NCI-H82 (cell line): ENCODE measurements around the gene ROCK2.
"Not testable (repeated sequence)": the region's sequence is repeated elsewhere in the genome, so short reads cannot be mapped to it uniquely, and the experiment has no call there.

Experiments
- DNase-seq: peaks from one replicate; lab custom pipeline; 2025; lab: John Stamatoyannopoulos, UW

Gene ROCK2

DNA sequence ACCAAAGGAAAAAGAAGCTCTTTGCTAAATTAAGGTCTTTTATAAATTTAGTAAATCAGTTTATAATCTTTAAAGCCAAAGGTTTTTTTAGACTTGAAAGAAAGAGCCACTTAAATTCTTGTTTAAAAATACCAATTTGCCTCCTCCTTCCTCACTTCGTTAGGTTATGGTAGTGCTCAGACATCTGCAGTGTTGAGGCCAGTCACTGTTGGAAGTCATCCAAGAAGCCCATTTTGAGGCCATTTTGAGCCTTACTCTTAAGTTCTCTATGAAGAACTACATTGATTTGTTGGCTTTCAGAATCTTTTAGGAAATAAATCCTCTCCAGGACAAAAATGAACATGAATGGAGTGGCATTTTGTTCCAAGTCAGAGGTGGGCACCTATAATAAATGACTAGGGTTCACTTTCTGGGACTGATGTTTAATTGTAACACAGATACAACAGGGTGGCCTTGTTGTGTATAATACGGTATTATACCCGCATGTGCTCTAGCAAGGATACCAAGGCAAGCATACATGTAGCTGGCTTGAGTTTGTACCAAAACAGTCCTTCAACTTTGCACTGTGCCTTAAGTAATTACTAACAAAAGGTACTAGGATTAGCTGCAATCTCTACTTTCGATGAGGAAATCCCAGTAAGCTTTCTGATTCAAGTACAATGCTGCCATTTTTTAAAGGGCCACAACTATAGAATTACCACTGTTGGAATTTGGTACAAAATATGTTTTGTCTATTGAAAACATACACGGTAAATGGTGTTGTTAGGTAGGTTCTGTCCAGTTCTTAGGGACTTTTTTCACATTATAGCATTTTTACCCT, 166.4 kb downstream of the ROCK2 start:
- no peak for DNase-seq

DNA sequence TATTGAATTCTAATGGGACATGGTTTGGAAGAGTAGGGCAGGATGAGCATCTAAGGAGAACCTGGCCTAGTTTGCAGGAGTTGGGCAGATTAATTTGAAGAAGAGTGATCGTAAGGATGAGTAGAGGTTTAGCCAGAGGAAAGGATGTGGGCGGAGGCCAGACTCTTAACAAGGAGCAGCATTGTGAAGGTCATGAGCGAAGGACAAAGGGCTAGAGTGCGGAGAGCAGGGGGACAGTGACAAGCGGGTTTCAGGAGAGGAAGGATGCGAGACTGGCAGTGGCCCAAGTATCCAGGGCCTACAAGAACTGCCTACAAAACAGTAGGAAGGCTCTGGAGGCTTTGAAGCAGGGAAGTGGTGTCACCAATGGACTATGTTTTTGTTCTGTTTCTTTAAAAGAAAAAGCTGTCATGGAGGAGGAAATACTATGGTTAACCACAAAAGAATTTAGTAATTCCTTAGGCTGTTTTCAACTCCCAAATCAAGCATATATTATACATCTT, 169.1 kb downstream of the ROCK2 start:
- no peak for DNase-seq

DNA sequence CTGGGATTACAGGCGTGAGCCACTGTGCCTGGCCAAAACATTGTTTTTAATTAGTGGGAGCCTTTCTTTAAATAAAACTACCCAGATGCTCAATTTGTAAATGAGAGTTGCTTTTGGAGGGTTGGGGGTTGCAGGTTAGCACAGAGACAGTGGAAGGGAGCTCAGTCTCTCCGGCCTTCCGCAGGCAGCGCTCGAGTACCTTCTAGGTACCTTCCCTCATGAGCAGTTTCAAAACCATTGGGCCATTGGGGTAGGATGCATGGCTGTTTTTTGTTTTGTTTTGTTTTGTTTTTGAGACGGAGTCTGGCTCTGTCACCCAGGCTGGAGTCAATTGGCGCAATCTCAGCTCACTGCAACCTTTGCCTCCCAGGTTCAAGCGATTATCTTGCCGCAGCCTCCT, 170.2 kb downstream of the ROCK2 start:
- no peak for DNase-seq

DNA sequence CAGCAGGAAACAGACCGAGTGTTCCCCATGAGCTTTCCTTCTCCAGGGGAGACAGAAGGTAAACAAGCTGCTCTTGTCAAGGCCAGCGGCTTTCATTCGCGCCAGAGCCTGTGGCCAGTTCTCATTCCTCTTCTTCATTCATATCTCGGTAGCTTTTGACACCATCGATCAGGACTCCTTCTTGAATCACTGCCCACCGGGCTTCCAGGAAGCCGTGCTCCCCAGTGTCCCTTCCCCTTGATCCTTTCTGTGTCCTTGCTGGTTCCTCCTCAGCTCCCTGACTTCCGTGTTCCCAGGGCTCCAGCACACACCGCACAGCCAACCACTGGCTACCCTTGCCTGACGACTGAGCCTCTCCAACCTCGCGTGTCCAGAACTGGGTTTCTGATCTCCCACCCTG, 175.1 kb downstream of the ROCK2 start:
- DNase-seq, result no peak

DNA sequence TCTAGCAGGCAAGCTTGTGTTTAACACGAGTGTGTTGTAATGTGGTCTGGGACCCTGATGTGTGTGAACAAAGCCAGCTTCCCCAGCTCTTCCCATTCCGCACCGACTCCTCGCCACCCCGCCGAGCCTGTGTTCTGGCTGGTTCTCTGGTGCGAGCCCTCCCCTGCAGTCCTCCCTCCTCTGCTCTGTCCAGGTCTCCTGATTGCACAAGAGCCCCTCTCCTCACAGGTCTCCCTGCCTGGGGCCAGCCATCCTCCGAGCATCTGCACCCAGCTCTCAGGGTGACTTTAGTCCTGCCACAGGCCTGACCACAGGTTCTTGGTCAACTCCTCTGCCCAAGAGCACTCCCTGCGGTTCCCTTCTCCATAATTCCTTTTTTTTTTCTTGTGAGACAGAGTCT, 175.9 kb downstream of the ROCK2 start:
- no peak for DNase-seq

DNA sequence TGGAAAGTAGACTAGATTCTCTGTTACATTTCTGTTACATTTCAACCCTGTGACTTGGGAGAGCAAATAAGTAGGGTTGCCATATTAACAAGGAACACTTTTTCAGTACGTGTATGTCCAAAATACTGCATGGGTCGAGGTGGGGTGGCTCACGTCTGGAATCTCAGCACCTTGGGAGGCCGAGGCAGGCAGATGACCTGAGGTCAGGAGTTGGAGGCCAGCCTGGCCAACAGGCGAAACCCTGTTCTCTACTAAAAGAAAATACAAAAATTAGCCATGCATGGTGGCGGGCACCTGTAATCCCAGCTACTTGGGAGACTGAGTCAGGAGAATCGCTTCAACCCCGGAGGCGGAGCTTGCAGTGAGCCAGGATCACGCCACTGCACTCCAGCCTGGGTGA, 178.0 kb downstream of the ROCK2 start:
- no peak for DNase-seq

DNA sequence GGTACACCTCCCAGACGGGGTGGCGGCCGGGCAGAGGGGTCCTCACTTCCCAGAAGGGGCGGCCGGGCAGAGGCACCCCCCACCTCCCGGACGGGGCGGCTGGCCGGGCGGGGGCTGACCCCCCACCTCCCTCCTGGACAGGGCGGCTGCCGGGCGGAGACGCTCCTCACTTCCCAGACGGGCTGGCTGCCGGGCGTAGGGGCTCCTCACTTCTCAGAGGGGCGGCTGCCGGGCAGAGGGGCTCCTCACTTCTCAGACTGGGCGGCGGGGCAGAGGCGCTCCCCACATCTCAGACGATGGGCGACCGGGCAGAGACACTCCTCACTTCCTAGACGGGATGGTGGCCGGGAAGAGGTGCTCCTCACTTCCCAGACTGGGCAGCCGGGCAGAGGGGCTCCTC, 179.4 kb downstream of the ROCK2 start:
- not testable (repeated sequence) for DNase-seq

DNA sequence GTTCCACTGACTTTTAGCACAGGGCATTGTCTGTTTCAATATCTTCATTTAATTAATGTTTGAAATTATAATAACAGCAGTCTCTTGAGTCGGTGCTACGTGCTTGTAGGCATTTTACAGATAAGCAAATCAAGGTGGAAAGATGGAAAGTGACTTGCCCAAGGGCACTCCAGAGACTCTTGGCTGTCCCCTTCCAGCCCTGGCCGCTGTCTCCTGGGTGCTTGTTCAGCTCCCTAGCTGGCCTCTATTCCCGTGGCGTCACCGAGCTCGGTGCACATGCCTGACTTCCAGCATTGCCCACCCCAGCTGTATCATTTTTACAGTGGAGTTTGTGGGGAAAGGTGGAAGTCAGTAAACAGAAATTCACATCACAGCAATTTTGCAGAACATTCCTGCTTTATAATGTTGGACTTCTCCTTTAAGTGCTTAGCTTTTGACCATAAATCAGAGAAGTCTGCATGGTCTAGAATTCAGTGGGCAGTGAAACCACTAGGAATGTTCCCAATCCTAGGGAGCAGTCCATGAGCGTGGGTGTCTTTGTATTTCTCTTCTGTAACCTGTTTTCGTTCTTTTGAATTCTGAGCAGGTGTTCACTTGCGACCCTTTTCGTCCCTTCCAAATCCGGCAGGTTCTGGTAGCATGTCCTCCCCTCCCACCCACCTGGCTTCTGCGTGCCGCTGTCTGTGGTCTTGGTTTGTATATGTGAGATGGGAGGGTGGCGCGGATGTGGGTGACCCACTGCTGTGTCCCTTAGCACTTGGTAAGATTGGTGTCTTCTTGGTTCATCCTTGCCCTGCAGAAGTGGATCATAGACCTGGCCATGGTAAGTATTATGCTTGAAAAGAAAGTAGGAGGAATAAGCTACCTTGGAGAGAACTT, 180.8 kb downstream of the ROCK2 start:
- no peak for DNase-seq

DNA sequence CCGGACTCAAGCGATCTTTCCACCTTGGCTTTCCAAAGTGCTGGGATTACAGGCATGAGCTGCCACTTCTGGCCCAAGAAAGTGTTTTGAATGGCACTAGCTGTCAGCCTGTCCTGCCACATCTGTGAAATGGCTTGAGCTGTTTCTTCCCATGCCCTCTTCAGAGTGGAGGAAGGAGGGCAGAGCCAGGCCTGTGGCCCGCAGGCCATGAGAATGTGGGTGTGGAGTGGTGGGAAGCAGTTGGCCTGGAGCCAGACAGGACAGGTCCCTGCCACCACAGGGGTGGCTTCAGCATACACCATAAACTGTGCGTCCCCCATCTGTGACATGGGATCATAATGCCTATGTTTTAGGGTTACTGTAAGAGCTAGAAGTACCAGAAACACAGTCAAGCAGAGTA, 182.7 kb downstream of the ROCK2 start:
- no peak for DNase-seq

DNA sequence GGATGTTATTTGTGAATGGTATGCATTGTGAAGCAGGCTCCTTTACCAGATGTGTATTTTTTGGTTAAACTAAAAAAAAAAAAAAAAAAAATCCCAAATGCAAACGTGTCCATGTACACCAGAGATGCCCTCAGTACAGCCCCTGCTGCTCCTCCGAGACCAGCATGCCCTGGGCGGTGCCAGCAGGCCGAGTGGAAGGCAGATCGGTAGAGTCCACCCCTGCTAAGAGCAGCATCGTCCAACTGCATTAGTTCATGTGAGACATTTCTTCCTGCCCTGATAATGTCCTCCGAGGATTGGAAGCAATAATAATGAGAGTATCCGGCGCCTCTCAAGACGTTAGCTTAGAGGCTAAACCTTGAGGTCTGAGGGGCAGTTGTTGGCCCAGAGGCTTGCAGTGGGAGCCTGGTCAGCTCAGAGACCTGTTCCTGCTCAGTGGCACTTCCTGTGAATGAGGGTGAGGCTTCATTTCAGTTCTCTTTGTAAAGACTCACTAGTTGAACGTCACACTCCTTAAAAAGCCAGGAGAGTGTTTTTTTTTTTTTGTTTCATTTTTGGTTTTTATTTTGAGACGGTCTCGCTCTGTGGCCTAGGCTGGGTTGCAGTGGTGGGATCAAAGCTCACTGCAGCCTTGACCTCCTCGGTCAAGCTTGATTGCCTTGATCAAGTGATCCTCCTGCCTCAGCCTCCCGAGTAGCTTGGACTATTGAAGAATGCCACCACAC, 183.5 kb downstream of the ROCK2 start:
- no peak for DNase-seq

DNA sequence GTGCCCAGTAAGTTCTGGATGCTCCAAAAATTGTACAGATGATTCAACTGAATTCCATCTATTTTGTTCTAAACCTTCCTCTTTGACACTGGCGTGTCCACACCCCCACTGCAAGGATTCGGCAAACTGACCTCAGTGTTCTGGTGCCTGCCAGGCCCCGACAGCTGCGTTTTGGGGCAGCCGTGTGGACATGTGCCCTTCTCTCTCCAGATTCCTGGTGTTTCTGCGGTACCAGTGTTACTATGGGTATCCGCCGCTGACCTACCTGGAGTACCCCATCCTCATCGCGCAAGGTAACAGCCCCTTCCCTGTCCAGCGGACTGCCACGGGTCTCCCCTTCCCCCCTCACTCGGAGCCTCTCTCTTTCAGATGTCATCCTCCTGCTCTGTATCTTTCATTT, 184.2 kb downstream of the ROCK2 start:
- no peak for DNase-seq

DNA sequence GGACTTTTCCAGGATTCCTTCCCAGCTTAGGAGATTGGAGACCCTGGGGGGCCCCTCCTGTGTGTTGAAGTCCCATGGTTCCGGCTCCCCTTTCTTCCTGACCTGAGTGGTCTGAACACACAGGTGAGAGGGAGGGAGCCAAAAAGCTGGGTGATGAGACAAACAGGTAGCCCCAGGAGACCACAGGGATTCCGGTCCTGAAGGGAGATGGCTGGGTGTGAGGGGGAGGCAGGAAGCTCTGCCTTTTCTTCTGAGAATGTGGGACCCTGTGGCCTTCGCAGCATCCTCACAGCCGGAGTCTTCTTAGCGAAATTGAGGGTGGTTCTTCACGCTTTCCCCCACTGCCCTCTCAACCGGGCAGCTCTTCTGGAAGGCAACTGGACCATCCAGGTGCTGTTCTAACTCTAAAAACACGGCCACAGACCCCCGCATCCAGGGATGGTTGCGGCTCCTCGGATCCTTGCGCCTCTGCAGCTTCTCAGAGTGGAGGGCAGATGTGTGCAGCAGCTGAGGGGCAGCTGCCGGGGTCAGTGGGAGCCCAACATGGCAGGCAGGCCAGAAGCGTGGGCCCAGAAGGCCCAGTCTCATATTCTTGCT, 184.8 kb downstream of the ROCK2 start:
- no peak for DNase-seq

DNA sequence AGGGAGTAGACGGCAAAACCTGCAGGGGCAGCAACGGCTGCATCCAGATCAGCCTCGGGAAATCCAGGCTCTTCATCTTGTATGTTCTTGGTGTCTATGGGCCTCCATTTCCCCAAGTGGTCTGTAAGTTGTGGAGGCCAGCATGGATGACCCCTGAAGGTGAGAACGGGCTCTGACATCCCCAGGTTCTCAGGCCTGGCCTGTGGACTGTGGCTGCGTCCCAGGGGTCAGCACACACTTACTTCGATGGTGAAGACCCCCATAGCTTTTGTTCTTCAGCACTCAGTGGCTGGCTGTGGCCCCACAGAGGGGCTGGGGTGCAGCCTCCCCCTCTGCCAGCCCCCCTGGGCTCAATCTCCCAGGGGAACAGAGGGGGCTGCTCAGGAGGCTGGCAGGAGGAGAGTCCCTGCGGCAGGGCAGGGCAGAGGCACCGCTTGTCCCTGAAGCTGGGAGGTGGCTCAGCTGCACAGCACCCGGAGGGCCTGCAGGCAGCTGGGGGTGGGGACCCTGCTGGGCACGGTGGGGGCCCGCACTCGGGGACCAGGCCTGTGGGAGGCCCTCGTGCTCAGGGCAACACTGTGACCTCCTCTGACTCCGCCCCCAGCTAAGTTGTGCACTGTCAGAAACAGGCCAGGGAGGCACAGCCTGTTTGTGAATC, 185.4 kb downstream of the ROCK2 start:
- DNase-seq, result no peak

DNA sequence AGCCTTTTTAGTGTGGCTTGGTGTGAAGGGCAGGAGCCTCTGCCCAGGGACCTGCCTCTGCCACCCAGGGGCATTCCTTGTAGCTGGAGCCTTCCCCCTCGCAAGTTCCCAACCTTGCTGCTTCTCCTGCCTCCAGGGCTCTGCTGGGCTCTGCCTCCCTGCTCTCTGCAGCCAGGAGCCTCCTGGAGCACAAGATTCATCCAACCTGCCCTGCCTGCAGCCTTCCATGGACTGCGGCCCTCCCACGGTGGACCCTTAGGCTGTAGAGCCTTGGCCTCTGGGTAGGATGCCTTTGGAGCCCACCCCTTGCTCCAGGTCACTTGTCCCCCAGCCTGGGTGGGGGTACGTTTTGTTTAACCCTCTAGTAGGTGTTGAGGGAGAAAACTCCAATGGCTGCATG, 186.7 kb downstream of the ROCK2 start:
- DNase-seq, result no peak

DNA sequence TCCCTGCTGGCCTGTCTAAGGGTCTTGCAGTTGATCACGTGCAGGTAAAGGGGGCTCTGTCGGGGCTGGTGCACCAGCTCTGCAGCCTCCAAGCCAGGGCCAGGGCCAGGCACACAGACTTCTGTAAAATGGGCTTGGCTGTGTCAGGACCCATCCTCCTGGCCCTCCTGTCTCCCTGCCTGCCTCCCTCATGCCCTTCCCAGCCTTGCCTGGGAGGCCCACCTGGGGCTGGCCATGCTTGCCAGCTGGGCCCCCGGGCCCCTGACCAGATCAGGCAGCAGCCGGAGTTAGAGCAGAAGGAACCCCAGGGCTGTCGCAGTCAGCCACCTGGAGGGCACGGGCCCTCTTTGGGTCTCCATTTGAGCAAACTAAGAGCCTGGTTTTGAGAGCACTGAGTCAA, 187.1 kb downstream of the ROCK2 start:
- DNase-seq, result no peak

DNA sequence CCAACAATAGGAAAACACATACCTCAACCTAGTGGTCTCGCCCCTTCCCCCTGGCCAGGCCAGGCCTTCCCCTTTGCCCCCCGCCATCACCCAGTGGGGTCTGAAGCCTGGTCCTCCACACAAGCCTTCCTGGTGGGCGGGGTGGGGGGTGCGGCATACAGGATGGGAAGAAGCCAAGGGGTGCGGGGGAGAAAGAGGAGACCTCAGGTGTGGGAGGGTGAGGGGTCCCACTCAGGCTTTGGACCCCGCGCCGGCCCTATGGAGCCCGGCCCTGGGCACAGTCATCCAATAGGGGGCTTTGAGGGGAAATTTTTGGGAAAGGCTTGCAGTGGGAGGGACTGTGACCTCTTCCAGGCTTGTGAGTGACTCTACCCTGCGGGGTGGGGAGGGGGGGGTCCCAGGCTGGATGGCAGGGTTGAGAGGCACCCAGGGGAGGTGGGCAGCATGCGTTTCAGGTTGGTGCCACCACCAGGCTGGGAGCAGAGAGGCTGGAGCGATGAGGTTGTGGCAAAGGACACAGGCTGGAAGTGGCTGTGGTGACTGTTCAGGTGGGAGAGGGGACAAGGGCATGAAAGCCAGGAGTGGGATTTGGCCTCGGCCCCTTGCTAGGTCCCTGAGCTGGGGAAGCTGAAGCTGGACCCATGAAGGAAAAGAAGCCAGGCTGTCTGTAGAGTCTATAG, 187.9 kb downstream of the ROCK2 start:
- no peak for DNase-seq

DNA sequence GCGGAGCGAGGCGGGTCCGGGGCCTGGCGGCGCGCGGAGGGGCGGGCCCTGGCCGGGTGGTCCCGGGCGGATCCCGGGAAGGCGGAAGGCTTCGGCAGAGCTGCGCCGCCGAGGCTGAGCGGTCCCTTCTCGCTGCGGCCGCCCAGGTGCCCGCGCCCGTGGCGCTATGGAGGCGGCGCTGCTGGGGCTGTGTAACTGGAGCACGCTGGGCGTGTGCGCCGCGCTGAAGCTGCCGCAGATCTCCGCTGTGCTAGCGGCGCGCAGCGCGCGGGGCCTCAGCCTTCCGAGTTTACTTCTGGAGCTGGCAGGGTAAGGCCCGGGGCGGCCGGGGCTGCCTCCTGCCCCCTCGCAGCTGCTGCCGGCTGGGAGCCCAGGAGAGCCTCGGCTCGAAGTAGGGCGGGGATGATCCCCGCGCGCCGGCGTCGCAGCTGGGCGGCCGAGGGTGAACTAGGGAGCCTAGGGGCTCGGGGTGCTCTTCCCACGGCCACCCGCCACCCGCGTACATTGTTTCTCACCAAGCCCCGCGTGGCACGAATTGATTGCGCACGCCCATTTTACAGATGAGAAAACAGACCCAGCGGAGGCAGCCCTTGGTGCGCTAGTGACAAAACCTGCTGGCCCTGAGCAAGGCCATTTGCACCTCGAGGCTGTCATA, 188.9 kb downstream of the ROCK2 start, which contains the start of gene SLC66A3:
TSS of gene SLC66A3 (plus strand) at position 87 of the 655 bp plus-strand sequence. CDS start at position 167, 80 bp downstream.
- DNase-seq, result peak; percentile 97

DNA sequence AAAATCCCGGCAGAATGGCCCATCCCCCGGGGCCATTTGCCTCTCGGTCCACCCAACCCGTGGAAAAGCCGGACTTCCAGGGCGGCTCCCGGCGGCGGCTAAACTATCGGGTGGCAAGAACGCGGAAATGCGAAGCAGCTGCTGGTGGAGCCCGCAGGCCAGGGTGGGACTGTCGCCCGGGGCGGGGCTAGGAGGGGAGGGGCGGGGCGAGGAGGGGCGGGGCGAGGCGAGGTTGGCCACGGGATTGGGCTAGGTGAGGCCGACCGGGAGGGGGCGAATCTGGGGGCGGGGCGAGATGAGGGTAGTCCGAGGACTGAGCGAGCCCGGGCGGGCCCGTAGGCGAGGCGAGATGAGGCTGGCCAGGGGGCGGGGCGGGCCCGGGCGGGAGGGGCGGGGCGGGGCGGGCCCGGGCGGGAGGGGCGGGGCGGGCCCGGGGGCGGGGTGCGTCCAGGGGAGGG, 189.5 kb downstream of the ROCK2 start:
- peak; percentile 99 for DNase-seq

DNA sequence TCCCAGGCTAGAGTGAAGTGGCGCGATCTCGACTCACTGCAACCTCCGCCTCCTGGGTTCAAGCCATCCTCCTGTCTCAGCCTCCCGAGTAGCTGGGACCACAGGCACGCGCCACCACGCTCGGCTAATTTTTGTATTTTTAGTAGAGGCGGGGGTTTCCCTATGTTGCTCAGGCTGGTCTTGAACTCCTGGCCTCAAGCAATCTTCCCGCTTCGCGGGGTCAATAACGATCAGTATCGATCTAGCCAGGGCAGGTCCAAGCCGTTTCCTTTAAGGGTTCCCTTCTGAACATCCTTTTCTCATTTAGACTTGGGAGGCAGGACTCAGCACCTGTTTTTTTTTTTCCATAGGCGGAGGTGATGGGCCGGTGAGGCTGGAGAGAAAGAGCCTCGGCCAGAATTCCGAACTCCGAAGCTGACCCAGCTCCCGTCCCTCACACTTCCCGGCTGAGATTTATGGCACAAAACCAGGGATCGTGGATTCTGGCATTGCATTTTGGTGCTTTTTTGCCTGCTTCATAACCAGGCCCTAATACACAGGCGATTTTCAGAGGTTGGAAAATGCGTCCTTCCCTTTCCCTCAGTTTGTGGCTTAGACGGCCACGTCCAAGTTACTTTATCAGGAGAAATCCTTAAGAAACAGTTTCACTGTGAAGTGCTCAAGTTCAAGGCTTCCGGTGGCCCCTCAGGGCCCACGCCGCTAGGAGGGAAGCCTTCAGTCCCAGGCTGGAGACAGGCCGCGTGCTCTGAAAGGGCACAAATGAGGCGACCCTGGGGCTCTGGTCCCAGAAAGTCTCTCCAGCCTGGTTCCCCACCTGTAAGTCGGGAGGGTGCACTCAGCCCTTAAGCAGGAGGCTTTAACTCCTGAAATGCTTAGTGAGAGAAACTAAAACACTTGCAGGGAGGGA, 190.2 kb downstream of the ROCK2 start:
- DNase-seq, result no peak
